Prostate gland (tissue), 2 donors: ENCODE data around the gene DDX47.

Experiments used
- CTCF ChIP-seq, 4 experiments: fragments of 200-600 bp in 2 of 4; fragments of 450-650 bp in 2 of 4; sonication (generic) in 2 of 4; IDR thresholded peaks; 1 replicate in 3 of 4; 2 replicates in 1 of 4; pipeline ENCODE4 v1.5.1; 2016 to 2019; ENCODE audit warnings: antibody characterized with exemption in 4 of 4, mild to moderate bottlenecking in 2 of 4, moderate library complexity in 2 of 4
- POLR2A ChIP-seq: fragments of 450-650 bp; IDR thresholded peaks from one replicate; pipeline ENCODE4 v1.6.1; 2016; ENCODE audit warnings: antibody characterized with exemption, mild to moderate bottlenecking

DNA sequence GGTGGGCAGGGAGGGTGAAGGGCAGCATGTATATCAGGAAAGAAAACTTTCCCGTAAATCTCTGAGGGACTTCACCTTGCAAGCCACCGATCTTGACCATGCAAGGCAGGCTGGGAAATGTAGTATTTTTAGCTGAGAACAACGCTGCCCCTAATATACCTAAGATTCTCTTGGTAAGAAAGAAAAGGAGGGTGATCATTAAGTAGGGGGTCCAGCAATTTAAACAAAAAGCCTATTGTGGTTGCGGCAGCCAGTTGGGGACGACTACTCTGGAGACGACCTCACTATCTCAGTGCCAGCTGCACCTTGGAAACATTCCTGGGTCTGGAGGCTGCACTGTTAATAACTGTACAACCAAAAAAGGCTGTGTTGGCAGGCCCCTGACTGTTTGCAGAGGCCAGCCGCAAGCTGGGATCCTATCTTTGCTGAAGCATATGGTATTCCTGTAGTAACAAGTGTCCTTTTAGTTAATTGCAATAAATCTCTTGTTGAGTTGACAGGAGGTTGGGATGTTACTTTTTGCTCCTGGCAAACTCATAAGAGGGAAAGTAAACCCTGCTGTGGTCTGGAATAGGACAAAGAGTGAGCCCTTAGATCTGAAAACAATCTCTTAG, 21.3 kb upstream of the DDX47 start:
- TF ChIP-seq POLR2A (no peak), CTCF (IDR thresholded peaks at IDR 0.05) (no peak)
